GM18909 (cell line): ENCODE data around the gene ABR.
"Not testable (repeated sequence)": the region's sequence is repeated elsewhere in the genome, so short reads cannot be mapped to it uniquely, and the experiment has no call there.

Experiments used
- ATAC-seq: cut with Tn5 transposase; IDR thresholded peaks from one replicate; pipeline ENCODE4 v1.9.1; 2021; ENCODE audit warnings: mild to moderate bottlenecking; ENCODE audit not compliant: unreplicated experiment, poor library complexity

Gene ABR

GRCh38 chr17:1055231-1055630, 124.5 kb downstream of the ABR start:
- no peak for ATAC-seq

GRCh38 chr17:1054656-1055055, 125.1 kb downstream of the ABR start:
- no peak for ATAC-seq

- ATAC-seq: no peak
These were observed 126.0 kb downstream of the ABR start for GRCh38 chr17:1053661-1054360.

GRCh38 chr17:1050996-1051925, 128.5 kb downstream of the ABR start:
- ATAC-seq: no peak

- no peak for ATAC-seq
These were observed 129.4 kb downstream of the ABR start for GRCh38 chr17:1050246-1050995.

GRCh38 chr17:1049446-1050225, 130.1 kb downstream of the ABR start:
- ATAC-seq: no peak

- not testable (repeated sequence) for ATAC-seq
These were observed 131.2 kb downstream of the ABR start for GRCh38 chr17:1048516-1049115.

GRCh38 chr17:1047879-1048470, 131.8 kb downstream of the ABR start:
- no peak for ATAC-seq

- ATAC-seq: no peak
These were observed 132.5 kb downstream of the ABR start for GRCh38 chr17:1047177-1047878.

GRCh38 chr17:1045456-1045855, 134.3 kb downstream of the ABR start:
- ATAC-seq: no peak

- not testable (repeated sequence) for ATAC-seq
These were observed 135.3 kb downstream of the ABR start for GRCh38 chr17:1044387-1045009.

- no peak for ATAC-seq
These were observed 136.1 kb downstream of the ABR start for GRCh38 chr17:1043601-1044251.

- no peak for ATAC-seq
These were observed 137.3 kb downstream of the ABR start for GRCh38 chr17:1042486-1042885.

GRCh38 chr17:1041746-1042145, 138.0 kb downstream of the ABR start:
- ATAC-seq: no peak

- no peak for ATAC-seq
These were observed 139.6 kb downstream of the ABR start for GRCh38 chr17:1040216-1040600.

- ATAC-seq: no peak
These were observed 140.1 kb downstream of the ABR start for GRCh38 chr17:1039511-1040215.

- no peak for ATAC-seq
These were observed 140.7 kb downstream of the ABR start for GRCh38 chr17:1039123-1039507.
